Neural cell (in vitro differentiated cells): ENCODE results near the gene HS3ST6.

ENCODE experiments used
- CTCF ChIP-seq: fragments of 450-650 bp; IDR thresholded peaks from 2 replicates; pipeline ENCODE4 v1.5.1; 2014; ENCODE audit warnings: antibody characterized with exemption, mild to moderate bottlenecking, moderate library complexity; ENCODE audit not compliant: poor library complexity, severe bottlenecking
- EP300 ChIP-seq: fragments of 450-650 bp; conservative IDR thresholded peaks from 2 replicates; pipeline ENCODE4 v1.6.1; 2014; ENCODE audit warnings: antibody characterized with exemption, mild to moderate bottlenecking, moderate library complexity; ENCODE audit not compliant: poor library complexity, severe bottlenecking
- TAF1 ChIP-seq: IDR thresholded peaks from 2 replicates; pipeline ENCODE4 v1.6.1; 2012; ENCODE audit warnings: low read depth

DNA sequence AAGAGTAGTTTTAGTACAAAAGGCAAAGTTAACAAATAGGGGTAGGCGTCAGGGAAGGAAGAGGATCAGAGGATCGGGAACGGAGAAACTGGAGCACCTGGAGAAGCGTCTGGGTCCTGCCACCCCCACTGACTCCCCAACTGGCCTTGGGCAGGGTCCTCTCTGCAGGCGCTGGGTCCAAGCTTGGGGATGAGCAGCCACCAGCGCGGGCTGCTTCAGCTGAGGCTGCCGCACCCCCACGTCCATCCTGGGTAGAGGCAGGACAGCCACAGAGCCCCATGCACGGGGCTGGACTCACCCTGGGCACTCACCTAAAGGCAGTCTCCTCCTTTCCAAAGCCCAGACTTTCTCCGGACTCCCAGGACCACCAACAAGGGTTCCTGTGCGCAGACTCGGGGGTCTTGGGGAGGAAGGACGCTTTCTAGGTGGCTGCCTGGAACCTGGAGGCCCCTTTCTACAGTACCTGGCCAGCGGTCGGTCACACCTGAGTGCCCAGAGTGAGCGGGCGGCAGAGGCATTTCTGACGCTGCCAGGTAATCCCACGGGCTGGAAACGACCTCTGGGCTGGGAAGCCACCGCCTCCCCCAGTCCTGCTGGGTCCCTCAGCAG, 1.1 kb downstream of the HS3ST6 start:
- TF ChIP-seq CTCF, result no peak
- TF ChIP-seq EP300, result no peak
- TF ChIP-seq TAF1, result no peak
